GM21360 (cell line): Measurements from ENCODE around the gene TCP11.

Source experiments
- ATAC-seq: cut with Tn5 transposase; IDR thresholded peaks from one replicate; pipeline ENCODE4 v1.9.1; 2021; ENCODE audit warnings: mild to moderate bottlenecking, moderate library complexity; ENCODE audit not compliant: unreplicated experiment

Gene TCP11

DNA sequence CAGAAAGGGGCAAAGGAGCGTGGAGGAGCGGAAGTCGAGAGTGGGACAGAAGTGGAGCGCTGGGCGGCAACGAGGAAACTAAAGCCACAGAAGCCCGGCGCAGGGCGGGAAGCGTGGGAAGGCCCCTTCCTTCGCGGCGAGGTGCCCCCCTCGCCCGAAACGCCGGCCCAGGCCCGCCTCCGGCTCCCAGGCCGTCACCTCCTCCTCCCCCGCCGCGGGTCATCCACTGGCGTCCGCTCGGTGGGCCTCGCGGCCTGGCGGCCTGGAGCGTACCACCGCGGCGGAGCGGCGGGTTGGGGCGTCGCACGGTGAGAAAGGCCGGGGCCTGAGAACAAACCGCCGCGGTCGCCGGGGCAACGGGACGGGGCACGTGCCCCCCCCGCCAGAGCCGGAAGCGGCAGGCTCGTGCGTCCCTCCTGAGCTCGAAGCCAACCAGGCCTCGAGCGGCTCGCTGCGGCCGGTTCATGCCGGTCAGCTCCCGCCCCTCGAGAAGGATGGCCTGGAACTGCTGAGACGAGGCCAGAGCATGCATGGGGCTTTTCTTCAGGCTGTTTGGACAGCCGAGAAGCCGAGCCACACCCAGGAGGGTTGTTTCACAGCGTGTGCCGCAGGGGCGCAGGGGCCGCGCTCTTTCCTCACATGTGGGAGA is at the start of gene TCP11:
Gene TCP11, minus strand, starts transcription at position 333 of the 649 bp plus-strand sequence. CDS start 469 bp downstream, outside the sequence.
- ATAC-seq: no peak

DNA sequence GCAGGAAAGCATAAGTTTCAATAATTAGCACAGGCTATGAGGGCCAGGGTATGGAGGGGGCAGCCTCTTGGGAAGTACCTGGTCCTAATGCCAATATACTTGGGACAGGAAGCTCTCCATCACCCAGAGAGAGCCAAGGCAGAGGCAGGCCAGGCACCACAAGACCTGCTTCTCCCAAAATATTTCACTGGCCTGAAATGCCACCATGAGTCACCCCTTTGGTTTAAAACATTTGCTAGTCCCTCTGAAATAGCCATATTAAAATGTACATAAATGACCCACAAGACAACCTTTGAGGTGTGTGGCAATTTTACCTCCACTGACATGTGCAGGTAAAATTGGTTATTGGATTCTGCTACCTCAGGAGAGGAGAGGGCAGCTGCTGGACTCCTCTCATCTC is 49.2 kb upstream of the TCP11 start:
- no peak for ATAC-seq

DNA sequence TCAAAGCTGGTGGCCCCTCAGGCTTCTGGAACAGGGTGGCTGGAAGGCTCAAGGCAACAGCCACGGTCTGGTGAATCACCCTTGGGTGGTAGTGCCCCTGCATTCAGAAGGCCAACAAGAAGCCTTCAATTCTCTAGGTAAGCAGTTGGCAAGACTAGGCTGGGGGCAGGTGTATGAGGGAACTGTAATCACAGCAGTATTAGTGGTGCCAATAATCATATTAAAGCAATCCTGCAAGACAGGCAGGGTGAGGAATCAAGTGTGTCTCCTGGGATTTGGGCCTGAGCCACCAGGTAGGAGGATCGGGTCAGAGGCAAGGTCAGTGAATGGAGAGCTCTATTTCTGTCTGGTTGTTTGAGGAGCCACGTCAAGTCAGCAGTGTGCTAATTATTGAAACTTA is 47.7 kb upstream of the TCP11 start:
- no peak for ATAC-seq

DNA sequence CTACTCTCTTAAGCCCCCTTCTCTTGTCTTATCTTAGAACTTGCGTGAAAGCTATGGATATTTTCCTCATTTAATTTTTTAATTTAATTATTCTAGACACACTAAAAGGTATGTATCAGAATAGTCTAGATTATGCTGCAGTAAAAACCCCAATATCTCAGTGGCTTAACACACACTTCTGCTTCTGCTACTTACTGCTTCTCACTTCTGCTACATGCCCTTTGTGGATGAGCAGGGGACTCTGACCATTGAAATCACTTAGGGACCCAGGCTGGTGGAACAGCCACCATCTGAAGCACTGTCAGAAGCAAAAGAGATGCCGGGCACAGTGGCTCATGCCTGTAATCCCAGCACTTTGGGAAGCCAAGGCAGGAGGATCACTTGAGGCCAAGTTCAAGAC is 45.4 kb upstream of the TCP11 start:
- ATAC-seq: no peak

DNA sequence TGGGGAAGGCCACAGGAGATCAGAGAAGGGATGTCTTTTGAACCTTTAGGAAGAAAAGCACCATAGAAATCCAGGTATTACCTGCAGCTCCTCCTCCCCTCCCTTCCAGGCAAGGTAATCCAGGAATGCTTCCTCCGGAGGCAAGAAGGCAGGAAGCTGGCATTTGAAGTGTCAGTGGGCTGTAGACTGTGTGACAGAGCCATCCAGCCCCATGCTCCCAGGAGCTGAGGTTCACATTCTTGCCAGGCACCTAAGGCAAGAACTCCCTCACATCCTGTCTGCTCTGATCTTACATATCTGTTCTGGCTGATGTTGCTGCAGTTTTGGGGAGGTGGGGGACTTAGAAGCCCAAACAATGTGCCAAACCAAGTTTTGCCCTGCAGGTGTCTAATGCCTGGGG is 44.8 kb upstream of the TCP11 start:
- ATAC-seq: no peak

- ATAC-seq: no peak
Measured at GRCh38 chr6:35185302-35185681, 44.2 kb upstream of the TCP11 start.

GRCh38 chr6:35184580-35185301 is 43.6 kb upstream of the TCP11 start:
- ATAC-seq: no peak

- ATAC-seq: no peak
Measured at GRCh38 chr6:35183935-35184334, 42.8 kb upstream of the TCP11 start.

- no peak for ATAC-seq
Measured at GRCh38 chr6:35183281-35183680, 42.1 kb upstream of the TCP11 start.

GRCh38 chr6:35181933-35182612 is 40.9 kb upstream of the TCP11 start:
- no peak for ATAC-seq

GRCh38 chr6:35181308-35181932 is 40.3 kb upstream of the TCP11 start:
- ATAC-seq: no peak

DNA sequence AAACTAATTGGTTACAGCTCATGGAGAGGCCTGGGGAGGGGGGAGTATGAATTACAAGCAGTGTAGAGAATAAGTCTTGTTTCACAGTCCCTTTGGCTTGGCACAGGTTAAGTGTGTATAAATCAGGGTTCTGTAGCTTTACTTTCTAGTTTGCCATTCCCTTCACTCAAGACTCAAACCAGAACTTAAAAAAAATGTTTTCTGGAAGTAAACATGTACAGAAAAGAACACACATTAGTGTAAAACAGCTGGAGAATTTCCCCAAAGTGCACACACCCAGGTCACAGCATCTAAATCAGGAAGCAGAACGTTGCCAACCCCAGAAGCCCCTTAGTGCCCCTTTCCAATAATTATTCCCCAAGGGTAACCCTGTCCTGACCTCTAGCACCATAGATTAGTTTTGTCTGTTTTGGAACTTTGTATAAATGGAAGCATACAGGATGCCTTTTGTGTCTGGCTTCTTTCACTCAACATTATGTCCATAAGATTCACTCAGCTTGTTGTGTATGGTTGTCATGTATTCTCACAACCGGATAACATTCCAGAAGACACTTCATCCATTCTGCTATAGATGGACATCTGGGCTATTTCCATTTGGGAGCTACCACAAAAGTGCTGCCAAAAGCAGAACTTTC is 38.9 kb upstream of the TCP11 start:
- ATAC-seq: no peak

DNA sequence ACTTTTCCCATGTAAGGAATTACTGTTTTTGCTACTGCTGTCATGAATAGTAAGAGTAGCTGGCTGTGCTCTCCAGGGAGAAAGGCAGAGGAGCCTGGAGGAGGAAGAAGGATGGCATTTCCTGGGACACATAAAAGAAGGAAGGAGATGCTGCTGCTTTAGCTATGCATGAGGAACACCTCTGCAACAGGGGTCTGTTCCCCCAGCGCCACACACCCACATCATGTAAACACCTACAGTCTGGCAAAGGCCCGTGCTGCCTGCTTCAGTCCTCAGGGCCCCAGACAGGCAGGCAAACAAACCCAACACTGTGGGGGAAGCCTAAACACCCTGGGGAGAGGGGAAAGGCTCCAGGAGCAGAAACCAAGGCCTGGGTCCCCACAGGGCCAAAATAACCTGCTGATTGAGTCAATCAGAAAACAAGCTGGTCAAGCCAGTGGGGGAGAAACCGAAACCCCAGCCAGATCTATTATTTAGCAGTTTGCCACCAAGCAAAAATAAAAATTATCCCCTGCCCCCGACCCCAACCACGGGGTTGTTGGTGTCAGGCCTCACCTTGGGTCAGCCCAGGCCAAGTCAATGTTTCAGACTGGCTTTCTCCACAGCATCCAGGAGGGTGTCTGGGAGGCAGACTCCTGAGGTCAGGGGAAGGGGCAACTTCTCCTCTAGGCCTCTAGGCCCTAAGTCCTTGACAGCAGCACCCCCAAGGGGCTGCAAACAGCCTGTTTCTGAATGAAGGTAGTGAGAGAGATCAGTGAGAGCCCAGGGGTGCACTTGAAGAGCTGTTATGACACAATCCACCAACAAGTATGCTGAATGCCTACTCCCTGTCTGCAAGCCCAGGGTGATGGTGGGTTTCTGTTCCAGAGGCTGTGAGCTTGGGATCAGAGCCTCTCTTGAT is 38.0 kb upstream of the TCP11 start:
- no peak for ATAC-seq

DNA sequence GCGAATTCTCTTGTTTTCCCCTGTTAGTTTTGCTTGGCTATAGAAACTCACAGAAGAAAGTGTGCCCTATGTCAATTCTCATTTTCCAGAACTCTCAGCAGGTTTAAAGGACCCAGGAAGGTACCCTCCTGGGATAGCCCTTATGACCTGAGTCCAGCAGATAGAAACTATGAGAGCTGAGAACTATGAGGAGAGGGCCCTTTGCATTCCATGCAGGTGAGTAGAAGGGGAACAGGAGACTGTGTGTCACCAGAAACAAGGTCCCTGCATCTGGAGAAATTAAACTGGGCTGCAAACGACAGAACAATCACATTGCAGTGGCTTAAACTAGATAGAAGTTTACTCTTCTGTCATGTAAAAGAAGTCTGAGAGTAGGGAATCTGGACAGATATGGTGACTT is 36.9 kb upstream of the TCP11 start:
- ATAC-seq: no peak

GRCh38 chr6:35177596-35177995 is 36.5 kb upstream of the TCP11 start:
- ATAC-seq: no peak

- no peak for ATAC-seq
Measured at GRCh38 chr6:35177157-35177556, 36.0 kb upstream of the TCP11 start.

- ATAC-seq: no peak
Measured at GRCh38 chr6:35176301-35177024, 35.3 kb upstream of the TCP11 start.

DNA sequence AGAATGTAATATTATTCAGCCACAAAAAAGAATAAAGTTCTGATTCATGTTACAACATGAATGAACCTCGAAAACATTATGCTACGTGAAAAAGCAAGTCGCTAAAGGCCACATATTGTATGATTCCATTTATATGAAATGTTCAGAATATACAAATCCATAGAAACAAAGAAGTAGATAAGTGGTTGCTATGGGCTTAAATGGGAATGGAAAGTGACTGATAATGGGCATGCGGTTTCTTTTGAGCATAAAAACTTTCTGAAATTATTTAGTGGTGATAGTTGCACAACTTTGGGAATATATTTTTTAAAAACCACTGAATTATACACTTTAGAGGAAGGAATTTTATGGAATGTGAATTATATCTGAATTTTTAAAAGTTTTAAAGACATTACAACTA is 33.4 kb upstream of the TCP11 start:
- no peak for ATAC-seq

GRCh38 chr6:35174088-35174434 is 32.9 kb upstream of the TCP11 start:
- ATAC-seq: no peak
